HG03442 (cell line): Measurements from ENCODE around the gene LTBR.
"Not testable (repeated sequence)": the region's sequence is repeated elsewhere in the genome, so short reads cannot be mapped to it uniquely, and the experiment has no call there.

Experiments
- ATAC-seq: cut with Tn5 transposase; IDR thresholded peaks from one replicate; pipeline ENCODE4 v1.9.1; 2021; ENCODE audit warnings: mild to moderate bottlenecking, moderate library complexity; ENCODE audit not compliant: unreplicated experiment

The LTBR gene

DNA sequence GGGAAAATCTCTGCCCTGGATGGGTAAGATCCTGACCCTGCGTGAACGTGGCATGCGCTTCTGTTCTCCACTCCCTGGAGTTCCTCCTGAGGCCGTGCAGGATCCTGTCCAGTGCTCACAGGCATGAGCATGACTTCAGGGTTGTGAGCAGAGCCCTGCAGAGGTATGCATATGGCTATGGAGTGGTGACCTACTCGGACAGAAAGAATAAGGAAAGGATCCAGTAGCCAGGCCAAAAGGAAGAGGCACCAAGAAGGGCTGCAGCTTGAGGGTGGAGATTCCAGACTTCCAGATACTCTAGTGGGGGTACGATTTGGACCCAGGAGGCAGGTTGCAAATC is 40.0 kb downstream of the LTBR start:
- ATAC-seq, result no peak

DNA sequence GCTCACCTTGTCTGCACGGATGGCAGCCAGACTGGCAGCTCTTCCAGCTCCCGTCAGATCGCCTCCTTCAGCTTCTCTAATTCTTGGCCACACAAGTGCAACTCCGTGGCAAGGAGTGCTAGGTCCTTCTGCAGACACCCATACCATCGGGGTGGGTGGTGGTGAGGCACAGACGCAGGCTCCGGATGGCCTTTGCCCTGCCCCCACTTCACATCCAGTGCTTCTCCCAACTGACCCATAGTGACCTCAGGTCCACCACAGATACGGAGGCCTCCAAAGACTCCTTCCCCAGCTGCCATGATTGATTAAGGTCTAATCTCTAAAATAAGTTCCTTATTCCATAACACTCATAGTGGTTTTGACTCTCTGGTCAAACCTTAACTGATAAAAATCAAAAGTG is 40.9 kb downstream of the LTBR start:
- ATAC-seq, result no peak

DNA sequence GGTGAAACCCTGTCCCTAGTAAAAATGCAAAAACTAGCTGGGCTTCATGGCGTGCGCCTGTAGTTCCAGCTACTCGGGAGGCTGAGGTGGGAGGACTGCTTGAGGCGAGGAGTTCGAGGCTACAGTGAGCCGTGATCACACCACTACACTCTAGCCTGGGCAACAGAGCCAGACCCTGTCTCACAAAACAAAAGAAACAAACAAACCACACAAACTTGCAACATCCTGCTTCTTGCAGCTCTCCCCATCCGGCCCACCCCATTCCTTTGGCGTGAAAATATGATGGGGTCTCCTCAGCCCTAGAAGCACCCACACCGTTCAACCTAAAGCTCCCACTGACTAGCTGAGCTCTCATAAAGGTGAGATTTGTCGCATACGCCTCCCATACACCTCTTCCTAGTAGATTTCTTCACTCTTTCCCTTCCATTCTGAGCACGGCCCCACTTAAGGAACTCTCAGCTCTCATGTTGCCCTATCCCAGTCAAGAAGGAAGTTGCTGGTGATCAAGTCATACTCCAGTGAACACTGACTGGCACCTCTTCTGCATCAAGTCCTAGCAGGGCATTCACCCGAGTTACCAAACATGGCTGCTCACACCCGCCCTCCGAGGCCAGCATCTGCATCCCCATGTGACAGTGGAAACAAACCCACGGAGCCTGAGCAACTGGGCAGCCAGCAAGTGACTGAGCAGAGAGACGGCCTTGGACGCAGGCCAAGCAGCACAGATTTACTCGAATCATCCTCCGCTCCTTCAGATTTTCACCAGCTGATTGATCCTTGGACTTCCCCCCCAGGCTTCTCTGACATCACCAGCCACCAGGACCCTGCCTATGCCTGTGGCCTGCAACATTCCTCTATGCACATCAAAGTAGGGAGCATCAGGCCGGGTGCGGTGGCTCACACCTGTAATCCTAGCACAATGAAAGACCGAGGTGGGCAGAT is 41.9 kb downstream of the LTBR start:
- ATAC-seq, result no peak

DNA sequence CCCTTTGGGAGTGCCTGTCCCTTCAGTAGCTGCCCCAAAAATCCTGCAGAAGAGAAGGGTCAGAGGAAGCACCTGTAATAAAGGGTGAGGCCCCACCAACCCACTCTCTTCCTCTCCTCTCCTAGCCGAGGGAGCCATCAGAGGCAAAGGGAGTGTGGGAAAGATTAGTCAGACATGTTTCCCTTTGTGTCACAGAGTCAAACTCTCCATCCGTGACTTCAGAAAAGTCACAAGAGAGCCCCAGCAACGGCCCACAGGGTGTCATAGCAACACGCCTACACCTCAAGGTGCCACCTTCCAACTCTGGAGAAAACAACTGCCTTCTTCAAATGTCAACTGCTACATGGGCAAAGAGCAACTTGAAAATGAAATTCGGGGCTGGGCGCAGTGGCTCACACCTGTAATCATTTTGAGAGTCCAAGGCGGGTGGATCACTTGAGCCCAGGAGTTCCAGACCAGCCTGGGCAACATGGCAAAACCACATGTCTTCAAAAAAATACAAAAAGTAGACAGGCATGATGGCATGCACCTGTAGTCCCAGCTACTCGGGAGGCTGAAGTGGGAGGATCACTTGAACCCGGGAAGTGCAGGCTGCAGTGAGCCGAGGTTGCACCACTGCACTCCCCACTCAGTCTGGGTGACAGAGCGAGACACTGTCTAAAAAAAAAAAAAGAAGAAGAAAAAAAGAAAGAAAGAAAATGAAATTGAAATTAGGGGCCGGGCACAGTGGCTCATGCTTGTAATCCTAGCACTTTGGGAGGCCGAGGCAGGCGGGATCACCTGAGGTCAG is 43.1 kb downstream of the LTBR start:
- peak; percentile 61 for ATAC-seq

DNA sequence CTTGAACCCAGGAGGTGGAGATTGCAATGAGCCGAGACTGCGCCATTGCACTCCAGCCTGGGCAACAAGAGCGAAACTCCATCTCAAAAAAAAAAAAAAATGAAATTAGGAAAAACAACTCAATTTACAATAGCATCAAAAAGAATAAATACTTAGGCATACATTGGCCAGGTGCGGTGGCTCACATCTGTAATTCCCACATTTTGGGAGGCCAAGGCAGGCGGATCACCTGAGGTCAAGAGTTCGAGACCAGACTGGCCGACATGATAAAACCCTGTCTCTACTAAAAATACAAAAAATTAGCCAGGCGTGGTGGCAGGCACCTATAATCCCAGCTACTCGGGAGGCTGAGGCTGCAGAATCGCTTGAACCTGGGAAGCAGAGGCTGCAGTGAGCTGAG is 43.8 kb downstream of the LTBR start:
- not testable (repeated sequence) for ATAC-seq

DNA sequence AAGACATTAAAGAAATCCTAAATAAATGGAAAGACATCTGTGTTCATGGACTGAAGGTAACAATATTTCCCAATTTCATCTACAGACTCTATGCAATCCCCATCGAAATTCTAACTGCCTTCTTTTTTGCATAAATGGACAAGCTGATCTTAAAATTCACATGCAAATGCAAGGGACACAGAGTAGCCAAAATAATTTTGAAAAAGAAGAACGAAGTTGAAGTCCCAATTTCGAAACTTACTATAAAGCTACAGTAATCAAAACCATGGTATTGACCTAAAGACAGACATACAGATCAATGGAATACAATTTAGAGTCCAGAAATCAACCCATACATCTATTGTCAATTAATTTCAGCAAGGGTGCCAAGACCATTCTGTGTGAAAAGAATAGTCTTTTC is 44.4 kb downstream of the LTBR start:
- ATAC-seq, result no peak

DNA sequence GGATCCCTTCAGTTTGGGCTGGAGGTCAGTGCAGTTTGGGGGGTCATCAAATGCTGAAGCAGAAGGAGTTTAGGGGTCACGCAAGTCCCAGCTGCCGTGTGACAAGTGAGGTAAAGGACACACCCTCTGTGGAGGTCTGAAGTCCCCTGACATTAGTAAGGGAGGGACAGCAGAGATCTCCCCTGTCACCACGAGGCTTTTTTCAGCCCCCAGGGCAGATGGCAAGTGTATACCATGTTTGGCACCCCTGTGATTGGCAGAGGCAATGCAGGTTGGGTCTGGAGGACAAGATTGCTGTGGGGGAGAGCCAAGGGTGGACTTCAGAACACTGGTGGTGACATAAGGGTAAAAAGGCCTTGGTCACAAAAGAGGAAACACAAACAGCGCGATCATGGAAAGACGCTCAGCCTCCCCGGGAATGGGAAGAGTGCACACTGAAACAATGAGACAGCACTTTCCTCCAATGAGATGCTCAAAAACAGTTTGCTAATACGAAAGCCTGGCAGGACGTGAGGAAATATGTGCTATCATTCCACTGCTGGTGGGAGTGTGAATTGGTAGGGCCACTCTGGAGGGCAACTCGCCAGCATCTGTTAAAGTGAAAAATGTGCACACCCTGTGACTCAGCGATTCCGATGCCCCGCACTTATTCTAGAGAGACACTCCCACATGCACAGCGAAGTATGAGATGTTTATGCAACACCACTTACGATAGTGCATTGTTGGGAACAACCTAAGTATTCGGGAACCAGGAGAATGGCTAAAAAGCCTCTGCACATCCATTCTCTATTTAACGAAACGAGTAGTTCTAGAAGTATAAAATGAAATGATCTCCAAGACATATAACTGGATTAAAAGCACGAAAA is 46.4 kb downstream of the LTBR start:
- ATAC-seq, result no peak

DNA sequence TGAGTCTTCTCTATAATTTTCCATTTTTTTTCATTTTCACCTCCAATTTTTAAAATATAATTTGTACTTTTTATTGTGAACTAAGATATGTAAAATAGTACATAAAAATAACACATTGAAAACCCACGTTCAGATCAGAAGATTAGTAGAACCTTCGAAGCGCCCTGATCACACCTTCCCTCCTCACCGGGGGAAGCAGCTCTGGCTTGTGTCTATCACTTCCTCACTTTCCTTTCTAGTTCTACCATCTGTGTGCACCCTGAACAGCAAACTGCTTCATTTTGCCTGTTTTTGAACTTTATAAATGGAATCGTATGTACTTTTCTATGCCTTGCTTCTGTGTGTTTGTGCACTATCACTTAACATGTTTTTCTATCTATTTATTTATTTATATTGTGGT is 49.0 kb downstream of the LTBR start:
- ATAC-seq, result no peak

DNA sequence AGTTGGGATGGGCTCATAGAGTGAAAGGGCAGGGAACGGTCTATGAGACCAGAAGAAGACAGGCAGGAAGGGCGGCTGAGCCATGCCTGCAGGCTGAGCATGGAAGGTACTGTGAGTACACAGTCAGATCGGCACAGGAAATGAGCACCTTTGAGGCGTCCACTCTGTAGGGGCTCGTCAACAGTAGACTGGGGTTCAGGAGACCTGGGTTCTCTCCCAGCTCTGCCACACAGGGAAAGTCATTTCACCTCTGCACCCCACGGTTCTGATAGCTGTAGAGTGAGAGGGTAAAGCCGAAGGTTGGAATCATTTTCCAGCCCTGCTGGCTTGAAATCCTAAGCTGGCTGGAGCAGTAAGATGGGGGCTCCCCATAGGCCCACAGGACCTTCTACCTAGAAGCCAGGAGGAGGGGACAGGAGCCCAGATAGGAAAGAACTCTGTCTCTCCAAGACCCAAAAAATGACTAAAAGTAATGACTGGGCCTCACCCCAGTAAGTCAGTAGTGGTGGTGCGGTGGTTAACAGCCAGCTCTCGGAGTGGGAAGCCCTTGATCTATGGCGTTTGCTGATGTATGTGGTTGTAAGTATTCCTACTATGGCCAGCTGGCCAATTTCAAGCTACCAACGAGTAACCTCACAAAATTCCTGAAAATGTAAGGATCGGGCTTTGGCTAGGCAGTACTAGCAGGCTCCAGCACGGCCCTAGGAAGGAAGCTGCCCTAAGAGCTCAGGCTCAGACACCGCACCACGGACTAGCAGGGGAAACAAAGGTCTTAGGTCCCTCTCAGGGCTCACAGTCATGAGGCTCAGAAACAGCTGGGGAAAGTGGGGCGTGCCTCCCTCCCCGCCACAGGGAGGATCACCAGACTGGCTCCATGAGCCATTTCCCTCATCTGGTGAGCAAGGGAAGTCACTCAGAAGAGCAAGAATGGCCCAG is 50.5 kb downstream of the LTBR start:
- no peak for ATAC-seq

DNA sequence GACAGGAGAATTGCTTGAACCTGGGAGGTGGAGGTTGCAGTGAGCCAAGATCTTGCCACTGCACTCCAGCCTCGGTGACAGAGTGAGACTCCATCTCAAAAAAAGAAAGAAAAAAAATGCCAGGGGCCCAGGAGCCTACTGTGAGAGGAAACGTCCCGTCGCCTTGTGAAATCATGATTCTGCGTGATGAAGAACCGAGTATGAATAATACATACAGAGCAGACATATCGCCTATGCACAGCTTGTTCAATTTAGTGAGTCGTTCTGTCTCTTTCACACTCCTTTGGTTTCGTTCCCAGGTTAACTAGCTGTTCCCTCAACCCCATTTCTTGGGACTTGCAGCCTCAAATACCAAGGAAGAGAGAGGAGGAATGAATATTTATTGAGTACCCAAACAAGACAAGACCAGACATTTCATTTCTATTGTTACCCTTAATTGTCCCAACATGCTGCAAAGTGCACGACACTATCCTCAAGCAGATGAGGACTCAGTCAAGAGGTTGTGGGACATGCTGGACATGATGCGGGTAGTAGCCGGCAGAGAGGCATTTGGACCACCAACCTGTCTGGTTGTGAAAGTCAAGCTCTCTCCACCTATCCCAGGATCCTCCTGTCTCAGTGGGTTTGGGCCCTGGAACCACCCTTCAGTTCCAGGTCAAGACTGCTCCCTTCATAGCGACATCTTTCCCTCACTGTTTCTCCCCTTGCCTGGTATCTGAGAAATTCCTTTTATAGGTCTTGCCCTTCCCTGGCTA is 52.2 kb downstream of the LTBR start:
- ATAC-seq, result no peak

DNA sequence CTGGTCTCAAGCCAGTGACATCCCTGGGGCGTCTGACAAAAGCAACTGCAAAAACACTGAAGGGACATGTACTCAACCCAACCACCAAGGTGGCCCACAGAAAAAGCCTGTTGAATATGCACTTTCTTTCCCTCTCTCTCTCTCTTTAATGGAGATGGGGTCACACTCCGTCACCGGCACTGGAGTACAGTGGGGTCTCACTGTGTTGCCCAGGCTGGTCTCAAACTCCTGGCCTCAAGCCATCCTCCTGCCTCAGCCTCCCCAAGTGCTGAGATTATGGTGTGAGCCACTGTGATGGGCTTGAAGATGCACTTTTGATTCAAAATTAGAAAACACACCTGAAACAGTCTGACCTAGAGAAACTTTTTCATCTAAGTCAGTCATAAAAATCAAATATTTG is 53.6 kb downstream of the LTBR start:
- ATAC-seq, result no peak

DNA sequence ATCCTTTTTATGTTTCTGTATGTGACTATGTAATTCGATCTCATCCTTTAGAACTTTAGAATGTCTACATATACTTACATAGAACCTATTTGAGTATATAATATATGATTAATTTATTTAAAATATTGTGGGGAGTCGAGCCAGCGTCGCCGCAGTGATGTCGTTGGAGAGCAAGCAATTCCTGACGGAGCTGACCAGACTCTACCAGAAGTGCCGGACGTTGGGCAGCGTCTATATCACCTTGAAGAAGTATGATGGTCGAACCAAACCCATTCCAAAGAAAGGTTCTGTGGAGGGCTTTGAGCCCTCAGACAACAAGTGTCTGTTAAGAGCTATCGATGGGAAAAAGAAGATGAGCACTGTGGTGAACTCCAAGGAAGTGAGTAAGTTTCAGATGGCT is 54.4 kb downstream of the LTBR start:
- no peak for ATAC-seq

DNA sequence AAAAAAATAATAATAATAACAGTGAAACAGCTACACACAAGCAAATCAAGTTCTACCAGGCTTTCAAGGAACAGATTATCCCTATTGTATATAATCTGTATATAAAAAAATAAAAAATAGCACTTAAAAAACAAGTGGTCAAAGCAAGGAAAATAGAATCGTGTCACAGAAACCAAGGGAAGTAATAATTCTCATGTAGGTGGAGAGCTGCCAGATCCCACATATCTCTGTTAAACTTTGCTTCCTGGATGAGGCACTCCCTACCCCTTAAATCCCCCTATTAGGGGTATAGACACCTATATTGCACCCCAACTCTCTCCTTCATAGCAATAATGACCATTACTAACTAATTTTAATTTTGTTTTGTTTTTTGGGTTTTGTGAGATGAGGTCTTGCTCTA is 56.4 kb downstream of the LTBR start:
- no peak for ATAC-seq
